ENCODE results near the gene STXBP4.

The STXBP4 gene

GRCh38 chr17:55177159-55177854 lies 208.7 kb downstream of the STXBP4 start:
- DNase-seq = no peak

GRCh38 chr17:55177855-55178217 lies 209.3 kb downstream of the STXBP4 start:
- no peak for DNase-seq

DNA sequence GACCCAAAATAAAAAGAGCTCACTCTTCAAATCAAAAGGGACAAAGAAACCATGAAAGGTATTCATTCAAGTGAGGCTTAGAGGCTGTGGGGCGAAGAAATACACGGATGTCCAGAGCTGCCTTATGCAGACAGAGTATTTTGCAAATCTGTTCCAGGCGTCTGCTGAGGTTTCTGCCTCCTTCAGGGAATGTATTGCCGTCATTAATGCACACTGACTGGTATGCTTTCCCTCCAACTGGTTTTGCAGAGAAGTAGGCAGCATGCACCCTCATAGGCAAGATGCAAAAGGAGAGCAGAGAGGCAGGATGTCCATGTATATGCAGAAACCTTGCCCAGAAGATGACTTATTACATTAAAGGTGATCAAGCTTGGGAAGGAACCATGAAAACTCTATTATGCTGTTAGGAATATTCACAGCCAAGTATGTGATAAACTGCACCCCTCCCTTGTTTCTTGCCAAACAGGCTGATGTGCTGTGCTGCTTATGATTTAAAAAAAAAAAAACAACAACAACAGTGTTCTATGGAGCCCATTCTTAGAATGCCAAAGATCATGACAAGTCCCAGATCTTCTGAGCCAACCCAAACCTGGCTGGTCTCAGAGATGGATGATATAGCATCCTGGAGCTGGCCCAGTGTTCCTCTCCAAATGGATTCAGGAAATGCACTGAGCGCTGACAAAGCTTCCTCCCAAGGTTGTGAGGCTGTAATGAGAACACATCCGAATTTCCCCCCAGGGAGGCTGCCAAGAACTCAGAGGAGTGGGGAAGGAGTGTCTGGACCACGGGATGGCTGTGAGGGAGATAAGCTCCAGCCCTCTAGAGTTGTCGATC lies 218.6 kb downstream of the STXBP4 start:
- DNase-seq = no peak

DNA sequence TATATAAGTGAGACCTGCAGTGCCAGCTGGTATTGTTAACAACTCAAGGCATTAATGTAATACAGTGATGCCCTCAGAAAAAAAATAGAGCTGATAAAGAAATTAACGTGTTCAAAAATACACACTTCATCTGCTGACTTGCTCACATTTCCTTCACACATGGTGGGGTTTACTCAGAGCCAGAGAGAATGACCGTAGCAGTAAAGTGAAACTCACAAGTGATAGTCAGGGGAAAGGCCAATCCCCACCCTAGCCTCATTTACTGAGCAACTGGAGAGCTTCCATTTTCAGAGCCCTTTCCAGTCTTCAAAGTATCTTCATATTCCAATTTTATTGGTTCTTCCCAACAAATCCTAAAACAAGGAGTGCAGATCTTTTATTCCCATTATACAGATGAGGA lies 222.2 kb downstream of the STXBP4 start:
- DNase-seq = no peak

DNA sequence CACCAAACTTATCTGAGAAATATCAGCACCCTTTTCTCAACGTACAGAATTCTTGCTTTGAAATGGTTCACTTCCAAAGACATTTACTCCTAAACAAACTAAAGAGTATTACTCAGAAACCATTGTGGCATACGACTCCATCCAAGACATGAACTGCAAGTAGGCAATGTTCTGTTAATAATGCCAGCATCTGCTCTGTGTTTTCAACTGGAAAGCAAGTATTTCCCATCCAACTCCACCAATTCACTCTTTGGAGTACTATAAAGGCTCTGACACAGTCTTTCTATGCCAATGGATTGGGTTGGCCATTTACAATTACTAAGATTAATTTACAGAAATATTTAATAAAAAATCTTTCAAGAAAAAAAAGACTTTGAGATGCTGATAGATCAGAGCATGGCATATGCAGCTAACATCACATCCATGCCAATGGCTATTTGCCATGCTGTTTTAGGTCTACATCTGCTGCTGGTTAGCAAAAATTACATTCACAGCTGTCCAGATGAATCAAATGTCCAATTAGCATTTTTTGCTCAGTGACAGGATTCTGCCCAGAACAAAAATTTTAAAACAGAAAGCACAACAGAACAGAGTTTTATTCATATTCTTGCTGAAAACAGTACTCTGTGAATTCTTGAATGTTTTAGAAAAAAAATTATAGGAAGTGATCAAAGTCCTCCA lies 230.3 kb downstream of the STXBP4 start:
- DNase-seq = no peak

DNA sequence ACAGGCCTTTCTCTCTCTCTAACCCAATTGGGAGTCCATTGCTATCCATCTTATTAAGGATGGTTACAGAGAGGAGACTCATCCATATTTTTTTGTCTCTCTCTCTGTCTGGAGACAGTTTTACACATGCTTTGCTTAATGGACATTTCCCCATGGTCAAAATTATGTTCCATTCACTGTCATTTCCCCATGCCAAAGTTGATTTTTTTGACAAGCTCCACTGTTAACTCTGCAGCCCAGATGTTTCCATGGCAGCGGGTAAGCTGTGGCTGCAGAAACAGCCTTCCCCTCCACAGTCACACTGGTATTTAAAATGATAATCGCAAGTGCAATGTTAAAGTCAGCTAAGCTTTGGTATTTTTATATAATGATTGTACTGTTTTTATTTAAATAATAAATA lies 232.3 kb downstream of the STXBP4 start:
- no peak for DNase-seq

DNA sequence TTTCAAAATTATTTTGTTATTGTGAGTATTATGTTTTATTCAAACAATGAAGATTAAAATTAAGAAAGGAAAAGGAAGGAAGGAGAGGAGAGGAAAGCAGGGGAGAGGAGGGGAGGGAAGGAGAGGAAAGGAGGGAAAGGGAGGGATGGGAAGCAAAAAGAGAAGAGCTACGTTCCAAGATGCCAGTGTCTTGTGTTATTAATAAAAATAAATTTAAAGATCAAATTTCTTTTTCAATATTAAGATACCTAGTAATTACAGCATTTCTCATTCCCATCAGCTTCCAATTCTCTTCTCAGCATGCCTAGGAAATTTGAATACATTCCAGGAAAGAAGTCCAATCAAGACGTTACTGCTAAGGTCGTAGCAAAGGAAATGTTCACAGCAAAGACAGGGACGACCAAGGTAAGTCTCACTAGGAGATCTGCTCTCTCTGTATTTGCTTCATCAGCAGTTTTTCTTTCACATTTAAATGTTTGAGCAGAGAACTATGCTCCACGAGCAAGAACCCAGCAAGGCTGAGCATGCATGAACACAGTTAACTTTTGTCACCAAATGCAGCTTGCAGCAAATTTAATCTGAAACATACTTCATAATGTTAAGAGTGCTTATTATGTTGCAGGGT lies 232.9 kb downstream of the STXBP4 start:
- no peak for DNase-seq

- DNase-seq = no peak
These were observed 234.3 kb downstream of the STXBP4 start for GRCh38 chr17:55202896-55203295.

DNA sequence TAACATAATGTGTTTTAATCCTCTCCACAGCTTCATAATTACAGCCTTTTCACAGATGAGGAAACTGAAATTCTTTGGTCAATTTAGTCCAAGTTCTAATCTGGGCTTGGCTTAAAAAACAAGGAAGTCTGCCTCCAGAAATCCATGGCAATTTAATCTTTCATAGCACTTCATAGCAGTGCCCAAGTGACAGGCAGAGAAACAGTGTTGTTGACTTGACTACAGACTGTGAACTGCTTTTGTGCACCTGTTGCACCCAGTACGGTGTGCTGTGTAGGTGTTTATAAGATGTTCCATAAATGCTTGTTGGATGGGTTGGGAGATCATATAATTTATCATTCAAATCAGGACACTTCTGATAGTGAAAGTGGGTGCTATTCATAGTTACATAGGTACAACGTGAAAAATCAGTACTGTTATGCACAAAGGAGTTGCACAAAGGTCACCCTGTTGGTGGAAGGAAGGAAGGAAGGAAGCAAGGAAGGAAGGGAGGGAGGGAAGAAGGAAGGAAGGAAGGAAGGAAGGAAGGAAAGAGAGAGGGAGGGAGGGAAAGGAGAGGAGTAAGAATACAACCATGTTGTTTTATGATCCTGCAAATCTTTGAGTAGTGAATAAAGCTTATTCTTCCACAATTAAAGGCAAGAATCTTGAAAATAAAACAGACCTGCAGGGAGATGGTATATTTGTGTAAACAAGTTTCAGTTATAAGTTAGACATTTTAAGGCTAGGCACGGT lies 239.7 kb downstream of the STXBP4 start:
- no peak for DNase-seq

GRCh38 chr17:55210292-55210691 lies 241.7 kb downstream of the STXBP4 start:
- no peak for DNase-seq

DNA sequence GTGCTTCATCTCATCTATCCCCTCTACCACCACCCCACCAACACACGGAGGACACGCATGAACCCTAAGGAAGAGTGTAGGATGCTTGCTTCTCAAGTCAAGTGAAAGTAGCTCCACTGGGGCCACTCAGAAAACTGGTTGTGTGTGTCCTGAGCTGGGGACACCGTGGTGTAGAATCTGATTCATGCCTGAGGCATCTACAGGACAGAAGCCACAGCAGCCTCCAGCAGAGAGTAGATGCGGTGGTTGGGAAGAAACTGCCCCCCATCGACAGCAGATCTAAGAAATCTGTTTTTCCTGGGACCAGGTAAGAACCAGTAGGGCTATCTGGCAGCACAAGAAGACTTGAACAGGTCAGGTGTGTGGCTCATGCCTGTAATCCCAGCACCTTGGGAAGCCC lies 244.3 kb downstream of the STXBP4 start:
- no peak for DNase-seq

DNA sequence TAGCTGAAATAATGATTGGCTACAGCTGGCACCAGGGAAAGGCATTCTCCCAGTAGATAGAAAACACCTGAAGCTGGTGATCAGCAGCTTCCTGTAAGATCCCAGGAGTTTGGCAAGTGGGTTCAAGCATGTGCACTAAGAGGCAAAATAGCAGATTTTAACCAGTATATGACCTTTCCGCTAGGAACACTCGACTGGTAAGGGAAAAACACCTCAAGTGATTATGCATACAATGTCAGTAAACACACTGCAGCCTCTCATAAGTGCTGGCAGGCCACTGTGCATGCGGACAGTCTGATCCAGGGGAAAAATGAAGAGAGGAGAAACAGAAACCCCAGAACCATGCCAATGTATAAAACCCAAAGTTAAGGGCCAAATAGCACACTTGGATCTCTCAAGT lies 247.1 kb downstream of the STXBP4 start:
- no peak for DNase-seq

GRCh38 chr17:55216888-55217287 lies 248.3 kb downstream of the STXBP4 start:
- DNase-seq = no peak

DNA sequence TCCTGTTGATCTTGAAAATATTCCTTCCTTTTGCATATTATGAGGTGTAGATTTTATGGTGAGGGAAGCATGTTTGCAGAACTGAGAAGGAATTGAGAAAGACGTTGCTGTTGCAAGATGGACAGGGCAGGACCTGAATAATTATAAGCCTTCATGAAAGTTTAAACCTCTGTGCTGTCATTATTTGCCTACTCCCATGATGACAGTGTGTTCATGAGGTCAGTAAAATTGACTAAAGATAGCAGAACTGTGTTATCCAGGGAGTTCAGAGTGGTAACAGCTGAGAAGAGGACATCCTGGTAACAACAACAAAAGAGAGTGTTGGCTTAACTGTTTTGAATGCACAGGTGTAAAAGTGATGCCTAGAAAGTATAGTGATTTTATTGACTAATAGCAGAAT lies 250.9 kb downstream of the STXBP4 start:
- no peak for DNase-seq

- no peak for DNase-seq
These were observed 251.4 kb downstream of the STXBP4 start for GRCh38 chr17:55219934-55220333.

Data from activated CD4-positive, alpha-beta T cell treated with anti-CD3 and anti-CD28 coated beads for 48 hours (primary cell).